Neural progenitor cell (in vitro differentiated cells): ENCODE data around the gene SLC2A11.

Source experiments
- EZH2 ChIP-seq: fragments of 200-600 bp; sonication (generic); IDR thresholded peaks from 2 replicates; pipeline ENCODE4 v1.6.1; 2017; ENCODE audit warnings: antibody characterized with exemption, mild to moderate bottlenecking, moderate library complexity
- TF ChIP-seq, protein P1 (sequence below): fragments of 200-600 bp; sonication (generic); IDR thresholded peaks from 2 replicates; pipeline ENCODE4 v1.5.1; 2017; ENCODE audit warnings: antibody characterized with exemption, mild to moderate bottlenecking

DNA sequence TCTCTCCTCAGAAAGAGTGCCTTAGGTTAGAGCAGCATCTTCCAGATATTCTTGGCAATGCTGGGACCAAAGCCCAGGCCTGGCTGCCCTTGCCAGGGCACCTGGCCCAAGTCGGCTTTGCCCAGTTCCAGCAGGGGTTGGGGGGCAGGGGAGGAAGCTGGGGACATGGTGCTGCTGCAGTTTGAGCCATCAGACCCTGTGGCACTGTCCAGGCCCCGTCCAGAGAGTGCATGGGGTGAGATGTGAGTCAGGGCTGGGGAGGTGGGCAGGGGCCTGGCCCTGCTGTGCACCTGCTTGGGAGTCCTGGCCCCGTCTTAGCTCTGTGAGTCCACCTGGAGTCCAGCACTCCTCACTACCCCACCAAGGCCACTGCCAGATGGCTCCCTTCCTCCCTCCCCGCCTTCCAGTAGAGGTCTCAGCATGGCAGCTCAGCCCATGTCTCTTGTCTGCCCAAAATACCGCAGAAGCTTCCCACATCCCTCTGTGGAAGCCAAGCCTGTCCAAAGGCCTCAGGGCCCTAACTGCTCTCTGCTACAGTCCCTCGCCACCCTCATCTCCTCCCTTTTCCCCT is 35.5 kb upstream of the SLC2A11 start:
- TF ChIP-seq, protein P1, sequence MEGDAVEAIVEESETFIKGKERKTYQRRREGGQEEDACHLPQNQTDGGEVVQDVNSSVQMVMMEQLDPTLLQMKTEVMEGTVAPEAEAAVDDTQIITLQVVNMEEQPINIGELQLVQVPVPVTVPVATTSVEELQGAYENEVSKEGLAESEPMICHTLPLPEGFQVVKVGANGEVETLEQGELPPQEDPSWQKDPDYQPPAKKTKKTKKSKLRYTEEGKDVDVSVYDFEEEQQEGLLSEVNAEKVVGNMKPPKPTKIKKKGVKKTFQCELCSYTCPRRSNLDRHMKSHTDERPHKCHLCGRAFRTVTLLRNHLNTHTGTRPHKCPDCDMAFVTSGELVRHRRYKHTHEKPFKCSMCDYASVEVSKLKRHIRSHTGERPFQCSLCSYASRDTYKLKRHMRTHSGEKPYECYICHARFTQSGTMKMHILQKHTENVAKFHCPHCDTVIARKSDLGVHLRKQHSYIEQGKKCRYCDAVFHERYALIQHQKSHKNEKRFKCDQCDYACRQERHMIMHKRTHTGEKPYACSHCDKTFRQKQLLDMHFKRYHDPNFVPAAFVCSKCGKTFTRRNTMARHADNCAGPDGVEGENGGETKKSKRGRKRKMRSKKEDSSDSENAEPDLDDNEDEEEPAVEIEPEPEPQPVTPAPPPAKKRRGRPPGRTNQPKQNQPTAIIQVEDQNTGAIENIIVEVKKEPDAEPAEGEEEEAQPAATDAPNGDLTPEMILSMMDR = no peak
- no peak for TF ChIP-seq EZH2
